Measurements from ENCODE around the gene TAF8.

Gene TAF8

DNA sequence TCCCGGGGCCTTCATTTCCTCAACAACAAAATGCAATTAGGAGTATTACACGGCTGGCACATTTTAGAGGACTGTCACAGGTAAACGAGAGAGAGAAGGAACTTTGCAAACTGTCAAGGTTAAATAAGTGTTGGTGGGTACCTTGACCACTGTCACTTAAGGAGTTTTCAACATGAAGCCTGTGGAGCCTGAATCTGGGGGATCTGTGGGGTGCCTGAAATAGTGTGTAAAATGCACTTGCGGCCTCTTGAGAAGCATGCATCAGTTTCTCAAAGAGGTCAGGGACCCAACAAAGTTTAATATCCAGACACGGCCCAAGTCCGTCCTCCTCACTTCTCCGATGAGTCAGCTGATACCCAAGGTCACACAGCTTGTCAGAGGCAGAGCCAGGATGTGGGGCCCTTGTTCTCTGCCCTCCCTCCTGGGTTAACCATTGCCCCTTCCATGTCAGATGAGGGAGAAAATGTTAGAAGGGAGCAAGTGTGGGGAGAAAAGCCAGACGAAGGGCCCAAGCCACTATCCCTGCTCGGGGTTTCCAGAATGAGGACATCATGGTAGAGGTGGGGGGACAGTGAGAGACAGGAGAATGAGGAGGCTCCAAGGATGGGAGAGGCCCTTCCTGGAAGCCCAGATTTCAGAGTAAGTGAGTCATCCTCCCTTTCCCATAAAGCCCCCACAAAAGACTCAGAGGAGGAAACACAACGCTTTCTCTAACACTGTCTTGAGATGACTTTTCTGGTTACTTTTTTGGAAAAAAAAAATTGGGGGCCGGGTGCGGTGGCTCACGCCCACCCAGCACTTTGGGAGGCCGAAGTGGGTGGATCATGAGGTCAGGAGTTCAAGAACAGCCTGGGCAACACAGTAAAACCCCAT is 49.9 kb downstream of the TAF8 start:
- DNase-seq = no peak

DNA sequence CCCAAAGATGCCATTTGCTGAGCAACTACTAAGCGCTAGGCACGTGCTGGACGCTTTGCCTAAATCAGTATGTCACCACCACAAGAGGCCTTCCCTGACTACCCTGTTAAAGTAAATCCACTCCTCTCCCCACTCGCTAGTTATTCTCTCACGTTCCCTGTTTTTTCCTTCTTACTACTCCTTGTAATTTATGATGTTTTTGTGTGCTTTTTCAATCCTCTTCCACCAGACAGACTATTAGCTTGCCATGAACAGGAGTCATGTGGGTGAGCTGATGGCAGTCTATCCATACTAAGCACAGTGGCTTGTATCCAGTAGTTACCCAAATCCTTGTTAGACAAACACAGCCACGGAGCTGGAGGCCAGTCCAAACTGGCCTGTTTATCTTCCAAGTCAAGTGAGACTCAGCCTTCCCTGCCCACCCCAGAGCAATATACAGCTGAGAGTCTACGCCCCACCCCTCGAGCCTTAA is 50.9 kb downstream of the TAF8 start:
- DNase-seq = no peak

DNA sequence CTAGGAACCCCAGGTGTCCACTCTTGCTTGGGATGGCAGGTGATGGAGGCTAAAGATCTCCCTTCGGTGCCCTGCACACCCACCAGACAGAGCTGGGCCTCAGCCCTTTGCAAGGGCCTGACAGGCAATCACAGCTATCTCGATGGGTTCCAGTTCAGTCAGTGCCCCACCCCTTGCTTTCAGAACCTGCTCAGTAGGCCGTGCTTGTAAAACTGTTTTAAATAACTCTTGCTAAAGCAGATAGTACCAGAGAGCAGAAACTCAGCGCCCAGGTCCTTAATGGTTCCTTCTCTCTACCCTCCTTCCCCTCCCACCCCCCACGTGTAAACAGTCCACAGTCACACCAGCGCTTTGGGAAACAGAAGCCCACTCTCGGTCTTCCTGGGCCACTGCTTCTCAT is 52.9 kb downstream of the TAF8 start:
- no peak for DNase-seq

DNA sequence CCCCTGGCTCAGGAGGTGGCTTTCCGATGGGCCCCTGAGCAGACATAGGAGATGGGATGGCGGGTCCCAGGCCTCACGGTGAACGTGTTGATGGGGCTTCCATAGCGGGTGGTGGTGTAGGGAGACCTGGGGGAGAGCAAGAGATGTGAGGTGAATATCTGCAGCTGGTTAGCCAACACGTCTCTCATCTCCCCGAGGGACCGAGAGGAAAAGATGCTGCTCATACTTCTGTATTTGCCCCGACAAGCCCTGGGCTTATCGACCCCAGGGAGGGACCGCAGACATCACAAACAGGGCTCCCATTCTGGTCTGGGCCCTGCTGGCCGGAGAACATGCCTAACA is 53.4 kb downstream of the TAF8 start:
- DNase-seq = no peak

DNA sequence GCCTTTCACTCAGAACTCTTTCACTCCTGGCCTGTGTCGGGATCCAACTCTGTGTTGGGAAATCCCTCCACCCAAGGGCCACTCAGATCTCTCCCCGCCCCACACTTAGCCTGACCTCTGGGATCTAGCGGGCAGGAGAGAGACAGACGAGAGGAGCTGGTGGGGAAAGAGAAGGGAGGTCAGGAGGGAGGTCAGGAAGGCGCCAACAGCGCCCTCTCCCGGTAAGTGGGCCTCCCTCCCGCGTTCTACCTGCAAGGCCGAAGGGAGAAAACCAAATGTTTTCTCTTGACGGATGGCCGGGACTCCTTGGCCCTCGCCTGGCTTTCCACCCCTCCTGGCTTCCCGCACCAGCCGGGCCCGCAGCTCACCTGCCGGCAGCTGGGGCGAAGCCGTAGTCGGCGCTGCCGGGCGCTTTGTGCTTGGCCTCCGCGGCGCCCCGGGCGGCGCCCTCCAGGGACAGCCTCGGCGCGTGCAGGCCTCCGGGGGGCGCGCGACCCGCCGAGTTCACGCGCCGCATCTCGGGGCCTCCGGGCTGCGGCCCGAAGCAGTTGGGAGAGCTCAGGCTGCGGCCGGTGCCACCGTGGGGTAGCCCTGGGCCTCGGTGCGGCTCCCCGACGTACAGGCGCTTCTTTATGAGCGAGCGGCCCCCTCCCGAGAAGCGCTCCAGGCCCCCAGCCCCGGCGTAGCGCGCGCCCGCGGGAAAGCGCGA is 53.9 kb downstream of the TAF8 start:
- peak; percentile 67 for DNase-seq

DNA sequence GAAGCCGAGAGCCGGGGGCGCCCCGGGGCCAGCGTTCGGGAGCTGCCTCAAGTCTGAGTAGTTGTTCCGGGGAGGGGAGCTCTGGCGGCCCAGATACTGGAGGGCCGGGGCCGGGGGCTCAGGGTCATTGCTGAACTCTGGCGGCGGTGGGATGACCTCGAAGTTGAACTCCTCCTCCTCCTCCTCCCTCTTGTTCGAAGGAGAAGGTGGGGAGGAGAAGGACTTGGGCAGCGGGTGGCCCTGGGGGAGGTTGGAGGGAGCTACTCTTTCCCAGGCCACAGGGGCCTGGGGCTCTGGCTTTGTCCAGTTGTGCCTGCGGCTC is 54.4 kb downstream of the TAF8 start:
- DNase-seq = no peak

DNA sequence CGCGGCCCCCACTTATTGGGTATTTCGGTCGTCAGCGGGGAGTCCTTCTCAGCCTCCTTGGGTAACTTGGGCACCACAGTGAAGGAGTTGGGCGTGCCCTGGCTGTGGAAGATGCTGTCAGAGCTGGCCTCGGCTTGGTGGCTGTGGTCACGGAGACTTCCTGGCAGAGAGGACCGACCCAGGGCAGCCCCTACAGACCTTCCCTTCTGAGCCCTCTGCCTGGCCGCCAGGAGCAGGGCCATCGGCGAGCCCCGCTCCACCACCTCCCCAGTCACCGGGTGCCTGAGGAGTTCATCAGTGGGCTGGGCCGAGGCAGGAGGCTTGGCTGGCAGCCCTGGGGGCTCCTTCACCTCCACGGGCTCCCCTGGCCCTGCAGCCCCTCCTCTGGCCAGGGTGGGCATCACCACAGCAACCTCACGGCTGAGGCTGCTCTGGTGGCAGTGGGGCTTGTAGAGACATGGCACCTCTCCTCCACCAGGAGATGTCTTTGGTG is 54.9 kb downstream of the TAF8 start:
- no peak for DNase-seq

DNA sequence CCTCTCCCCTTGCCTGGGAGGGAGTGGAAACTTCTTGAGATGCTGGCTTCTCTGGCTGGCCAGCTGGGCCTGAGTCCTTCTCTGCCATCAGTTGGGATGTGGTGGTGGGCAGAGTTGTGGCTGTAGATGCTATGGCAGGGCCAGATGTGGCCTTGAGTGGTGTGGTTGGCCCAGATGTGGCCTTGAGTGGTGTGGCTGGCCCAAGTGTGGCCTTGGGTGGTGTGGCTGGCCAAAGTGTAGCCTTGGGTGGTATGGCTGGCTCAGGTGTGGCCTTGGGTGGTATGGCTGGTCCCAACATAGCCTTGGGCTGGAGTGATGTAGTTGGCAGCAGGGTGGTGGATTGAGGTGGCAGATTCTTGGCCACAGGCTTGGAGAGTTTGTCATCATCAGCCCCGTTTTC is 55.4 kb downstream of the TAF8 start:
- no peak for DNase-seq

DNA sequence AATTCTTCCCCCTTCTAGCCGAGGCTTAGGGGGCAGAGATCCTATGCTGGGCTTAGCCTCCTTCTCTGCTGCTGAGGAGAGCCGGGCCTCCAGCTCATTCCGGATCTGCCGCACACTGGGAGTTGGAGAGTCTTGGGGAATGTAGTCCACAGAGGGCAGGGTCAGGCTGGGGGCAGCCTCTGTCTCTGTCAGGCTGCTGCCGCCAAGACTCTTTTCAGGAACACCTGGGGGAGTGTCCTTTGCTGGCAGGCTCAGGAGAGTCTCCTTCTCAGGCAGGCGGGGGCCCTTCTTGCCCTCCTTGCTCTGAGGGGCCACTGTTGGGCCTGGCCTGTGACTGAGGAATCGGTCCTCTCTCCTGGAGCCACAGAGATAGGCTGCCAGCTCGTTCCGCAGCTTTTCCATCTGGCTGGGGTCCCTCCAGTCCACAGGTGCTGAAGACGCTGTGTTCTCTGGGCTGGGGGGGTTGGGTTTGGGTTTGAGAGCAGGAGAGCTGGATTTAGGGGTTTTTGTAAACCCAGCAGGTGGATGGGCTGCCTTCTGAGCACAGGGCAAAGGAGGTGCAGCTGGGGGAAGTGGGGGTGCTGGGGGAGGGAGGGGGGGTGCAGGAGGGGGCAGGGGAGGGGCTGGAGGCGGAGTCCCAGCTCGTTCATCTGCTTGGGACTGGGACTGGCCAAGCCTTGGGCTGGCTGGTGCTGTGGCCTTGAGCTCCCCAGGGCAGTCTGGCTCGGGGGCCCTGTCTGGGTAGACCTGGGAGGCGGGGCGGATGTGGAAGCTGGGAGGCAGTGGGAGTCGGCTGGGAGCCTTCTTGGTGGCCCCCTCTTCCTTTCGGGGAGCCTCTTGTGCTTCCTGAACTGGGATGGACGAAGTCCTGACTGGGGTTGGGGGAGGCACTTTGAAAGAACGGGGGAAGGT is 56.0 kb downstream of the TAF8 start:
- no peak for DNase-seq

DNA sequence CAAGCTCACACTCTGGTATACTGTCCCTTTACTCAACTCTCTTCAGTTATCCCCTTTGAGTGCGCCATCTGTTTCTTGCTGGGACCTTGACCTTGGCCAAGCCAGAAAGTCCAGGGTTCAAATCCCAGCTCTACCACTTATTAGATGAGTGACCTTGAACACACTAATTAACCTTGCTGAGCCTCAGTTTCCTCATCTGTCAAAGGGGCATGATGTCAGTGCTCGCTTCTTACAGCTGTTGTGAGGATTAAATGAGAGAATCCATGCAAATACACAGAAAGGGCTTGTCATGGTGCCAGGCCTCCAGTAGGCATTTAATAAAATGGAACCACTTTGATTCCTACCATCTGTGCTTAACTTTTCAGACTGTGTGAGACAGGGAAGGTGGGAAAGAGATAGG is 57.7 kb downstream of the TAF8 start:
- DNase-seq = no peak

DNA sequence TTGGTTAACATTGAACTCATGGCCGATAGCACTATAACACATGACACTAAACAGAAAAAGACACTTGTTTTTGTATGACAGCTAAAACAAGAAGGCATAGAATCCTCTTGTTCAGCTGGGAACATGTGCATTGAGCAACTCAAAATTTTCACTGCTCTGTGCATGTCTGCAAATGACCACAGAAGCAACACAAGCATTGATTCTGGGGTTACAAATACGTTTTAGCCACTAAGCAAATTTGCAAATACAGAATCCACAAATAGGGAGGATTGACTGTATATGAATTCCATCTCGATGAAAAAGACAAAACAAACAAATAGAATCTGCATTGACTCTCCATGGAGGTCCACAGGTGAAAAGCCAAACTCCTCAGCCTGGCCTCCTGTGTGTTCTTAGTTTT is 60.4 kb downstream of the TAF8 start:
- DNase-seq = no peak

DNA sequence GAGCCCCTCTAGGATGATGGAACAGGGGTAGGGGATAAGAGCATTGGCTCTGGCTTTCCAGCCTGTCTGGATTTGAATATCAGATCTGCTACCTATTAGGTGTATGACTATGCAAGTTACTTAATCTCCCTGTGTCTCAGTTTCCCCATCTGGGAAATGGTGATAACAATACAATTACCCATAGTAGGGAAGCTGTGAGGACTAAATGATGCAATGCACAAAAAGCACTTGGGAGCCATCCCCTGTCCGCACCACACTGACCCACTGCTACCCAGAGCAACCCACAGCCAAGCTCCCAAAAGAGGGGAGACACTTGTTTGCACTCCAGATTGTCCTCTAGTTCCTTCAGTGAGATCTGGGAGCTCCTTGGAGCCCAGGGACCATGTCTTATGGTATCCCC is 62.0 kb downstream of the TAF8 start:
- DNase-seq = no peak

DNA sequence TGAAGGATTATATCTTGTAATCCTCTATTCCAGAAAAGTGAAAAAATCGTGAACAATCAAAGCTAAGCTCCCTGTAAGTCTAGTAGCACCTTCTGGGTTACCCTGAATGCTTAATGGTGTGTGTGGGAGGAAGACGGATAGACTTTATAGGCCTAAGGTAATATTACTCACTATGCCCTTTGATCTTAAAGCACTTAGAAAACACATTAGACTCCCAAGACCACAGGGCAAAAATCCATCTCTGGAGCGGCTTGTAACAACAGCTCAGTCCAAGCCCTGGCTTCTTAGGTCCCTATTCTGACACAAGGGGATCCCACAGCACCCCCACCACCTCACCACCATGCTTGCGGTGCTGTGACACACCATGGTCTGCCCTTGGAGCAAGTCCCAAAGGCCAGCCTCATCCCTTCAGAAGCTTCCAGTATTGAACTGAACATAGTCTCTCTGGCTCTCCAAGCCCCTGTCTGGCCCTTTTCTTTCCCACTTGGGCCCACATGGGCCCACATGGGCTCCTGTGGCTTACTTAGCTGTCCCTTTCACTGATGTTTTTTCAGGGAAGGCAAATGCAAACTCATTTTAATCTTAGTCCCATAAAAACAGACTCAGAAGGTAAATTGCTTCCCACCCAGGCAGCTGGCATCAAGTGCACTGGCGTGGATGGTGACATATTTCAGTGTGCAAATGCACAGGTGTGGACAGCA is 63.8 kb downstream of the TAF8 start:
- no peak for DNase-seq

DNA sequence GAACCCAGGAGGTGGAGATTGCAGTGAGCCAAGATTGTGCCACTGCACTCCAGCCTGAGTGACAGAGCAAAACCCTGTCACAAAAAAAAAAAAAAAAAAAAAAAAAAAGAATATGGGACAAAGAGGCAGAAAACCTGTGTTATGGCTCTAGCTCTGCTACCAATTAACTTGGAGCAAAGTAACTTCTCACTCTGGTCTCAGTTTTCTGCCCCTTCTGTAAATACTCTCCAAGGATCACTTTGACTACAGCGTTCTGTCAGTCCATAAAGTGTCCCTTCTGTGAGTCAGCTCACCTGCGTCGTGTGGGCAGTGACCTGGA is 67.5 kb downstream of the TAF8 start:
- no peak for DNase-seq

DNA sequence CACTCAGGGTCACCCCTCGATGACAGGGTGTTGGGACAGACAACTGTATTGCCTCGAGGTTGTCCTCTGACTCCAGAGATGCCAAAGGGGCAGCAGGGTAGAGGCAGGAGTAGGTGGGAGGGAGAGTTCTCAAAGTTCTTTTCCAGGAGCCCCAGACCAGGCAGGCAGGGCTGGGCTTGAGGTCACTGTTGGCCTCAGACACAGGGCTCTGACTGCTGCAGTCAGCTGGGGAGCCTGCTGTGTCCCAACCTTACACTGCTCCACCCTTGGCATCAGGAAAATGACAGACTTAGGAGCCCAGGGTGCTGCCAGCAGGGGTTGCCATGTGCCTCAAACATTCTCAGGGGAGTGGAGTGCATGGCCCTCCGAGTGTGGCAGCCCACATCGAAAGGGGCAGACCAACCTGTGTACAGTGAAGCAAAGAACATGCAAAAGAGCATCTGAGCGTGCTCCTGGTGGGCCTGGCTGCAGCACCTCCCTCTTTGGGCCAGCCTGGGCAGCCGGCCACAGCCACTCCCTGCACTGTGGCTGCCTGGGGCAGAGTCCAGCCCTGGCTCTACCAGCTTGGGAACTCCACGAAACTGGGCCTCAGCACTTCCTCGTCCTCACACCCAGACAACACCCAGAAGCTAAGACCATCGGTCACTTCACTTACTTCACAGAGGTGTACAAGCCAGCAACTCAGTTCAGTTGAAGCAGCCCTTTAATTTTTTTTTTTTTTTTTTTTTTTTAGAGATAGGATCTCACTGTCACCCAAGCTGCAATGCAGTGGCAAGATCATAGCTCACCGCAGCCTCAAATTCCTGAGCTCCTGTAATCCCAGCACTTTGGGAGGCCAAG is 68.1 kb downstream of the TAF8 start:
- no peak for DNase-seq

DNA sequence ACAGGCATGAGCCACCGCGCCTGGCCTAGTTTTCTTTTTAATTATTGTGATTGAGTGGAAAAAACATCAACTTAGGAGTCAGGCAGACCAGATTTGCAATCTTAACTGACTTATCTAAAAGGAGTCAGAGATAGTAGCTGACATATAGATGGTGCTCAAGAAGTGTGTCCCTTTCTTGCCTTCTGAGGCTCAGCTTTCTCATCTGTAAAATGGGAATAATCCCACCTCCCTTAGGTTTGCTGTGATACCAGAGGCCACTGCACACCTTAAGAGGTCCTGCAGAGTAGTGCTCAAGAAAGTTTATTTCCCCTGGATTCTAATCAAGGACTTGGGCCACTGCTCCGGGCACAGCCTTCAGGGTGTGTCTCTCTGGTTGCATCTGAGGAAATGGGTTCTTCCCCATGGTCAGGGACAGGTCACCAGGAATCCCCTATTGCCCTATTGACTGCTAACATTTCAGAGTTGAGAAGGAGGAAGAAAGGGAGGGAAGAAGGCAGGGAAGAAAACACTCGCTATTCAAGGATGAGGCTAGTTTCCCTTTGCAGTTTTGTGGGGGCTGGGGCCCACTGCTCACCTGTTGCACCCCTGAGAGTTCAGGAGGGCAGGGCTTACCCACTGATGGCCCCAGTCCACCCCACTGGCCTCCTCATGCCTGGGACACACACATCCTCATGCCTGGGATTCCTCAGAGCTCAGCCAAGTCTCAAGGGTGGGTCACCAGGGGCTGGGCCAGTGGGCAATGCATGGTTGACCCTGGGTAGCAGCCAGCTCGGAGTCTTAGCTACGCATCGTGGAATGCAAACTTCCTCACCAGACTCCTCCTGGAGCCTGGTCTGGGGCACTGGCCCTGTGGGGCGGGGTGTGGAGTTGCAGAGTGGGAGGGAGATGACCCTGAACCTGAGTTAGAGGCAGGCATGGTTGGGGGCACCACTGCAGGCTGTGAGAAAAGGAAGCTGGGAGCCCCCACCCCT is 70.9 kb downstream of the TAF8 start:
- DNase-seq = no peak

DNA sequence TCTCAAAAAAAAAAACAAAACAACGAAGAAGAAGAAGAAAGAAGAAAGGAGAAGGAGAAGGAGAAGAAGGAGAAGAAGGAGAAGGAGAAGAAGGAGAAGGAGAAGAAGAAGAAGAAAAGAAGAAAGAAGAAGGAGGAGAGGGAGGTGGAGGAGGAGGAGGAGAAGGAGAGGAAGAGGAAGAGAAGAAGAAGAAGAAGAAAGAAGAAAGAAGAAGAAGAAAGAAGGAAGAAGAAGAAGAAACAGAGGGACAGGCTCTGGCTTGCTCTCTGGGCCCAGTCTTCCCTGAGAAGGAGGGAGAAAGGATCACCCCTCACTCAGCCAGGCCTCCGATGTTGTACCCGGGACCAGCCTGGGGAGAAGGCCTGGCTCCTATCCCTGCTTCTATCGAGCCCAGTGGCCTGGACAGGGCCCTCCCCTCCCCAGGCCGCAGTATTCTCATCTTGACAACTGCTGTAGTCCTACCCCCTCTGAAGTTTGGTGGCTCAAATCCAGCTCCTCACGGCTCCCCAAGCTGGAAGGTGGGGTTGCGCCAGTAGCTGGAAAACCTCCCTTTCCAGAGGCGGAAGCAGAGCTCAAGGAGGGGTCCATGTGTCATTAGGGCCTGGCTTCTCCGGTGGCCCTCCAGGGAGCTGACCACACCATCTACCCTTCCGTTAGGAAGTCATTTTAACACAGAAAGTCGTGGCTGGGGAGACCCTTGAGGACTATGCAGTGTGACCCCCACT is 73.2 kb downstream of the TAF8 start:
- no peak for DNase-seq

DNA sequence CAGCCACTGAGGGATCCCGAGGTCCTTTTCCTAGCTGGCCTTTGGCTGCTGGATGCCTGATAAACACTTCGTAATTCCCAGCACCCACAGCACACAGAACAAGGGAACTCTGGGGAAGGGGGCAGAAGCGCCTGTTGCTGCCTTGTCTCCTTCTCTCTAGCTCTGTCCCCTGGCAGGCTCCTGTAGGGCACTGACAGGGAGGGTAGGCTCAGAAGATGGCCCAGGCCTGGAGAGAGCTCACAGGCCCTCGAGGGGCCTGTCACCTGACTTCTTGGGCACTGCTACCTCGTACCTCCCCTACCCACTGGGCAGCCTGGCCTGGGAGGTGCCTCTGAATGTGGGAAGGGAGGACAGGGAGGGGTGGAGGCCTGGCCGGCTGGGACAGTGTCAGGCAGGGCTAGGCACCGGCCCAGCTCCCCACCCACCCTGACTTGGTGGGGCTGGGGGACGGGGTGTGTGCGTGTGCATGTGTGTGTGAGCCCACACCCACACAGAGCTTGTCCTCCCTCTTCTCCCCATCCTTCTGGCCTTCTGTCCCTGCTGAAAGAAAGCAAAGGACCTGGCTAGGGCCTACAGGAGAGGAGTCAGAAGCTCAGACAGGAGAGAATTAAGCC is 74.0 kb downstream of the TAF8 start:
- DNase-seq = no peak

DNA sequence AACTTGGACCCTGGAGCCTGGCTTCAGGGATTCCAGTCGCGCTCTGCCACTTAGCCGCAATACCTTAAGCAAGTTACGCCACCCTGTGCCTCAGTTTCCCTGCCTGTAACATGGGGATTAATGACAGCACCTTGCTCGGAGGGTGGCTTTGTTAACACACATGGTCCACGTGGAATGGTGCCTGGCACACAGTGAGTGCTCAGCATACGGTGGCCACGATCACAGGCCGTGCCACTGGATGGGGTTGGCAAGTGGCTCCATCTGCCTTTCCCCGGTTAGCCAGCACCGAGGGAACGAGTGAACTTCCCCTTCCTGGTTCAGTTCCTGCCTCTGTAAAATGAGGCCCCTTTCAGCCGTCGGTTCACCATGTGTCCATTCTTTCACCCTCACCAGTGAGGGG is 74.9 kb downstream of the TAF8 start:
- DNase-seq = no peak

DNA sequence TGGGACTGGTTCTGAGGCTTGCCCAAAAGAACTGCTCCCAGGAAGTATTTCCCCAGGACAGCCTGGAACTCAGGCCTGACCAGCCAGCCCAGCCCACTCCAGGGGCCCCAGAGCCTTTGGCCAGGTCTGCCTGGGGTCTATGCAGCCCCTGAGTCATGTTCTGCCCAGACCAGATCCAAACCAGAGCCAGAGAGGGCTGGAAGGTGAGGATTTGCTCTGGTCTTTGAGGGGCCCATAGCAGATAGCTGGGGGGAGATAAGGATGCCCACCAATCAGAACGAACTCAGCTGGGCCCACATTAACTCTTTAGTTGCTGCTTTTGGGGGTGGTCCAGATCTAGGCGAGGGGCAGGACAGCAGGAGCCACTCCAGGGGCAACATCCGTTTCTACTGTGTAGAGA is 75.3 kb downstream of the TAF8 start:
- no peak for DNase-seq

All from CD4-positive, alpha-beta T cell treated with Interleukin-15 for 1 hour (primary cell).